ENCODE results near the gene GEMIN8.

GEMIN8 gene

GRCh38 chrX:13966071-13966792 is 63.5 kb downstream of the GEMIN8 start:
- Histone ChIP-seq H3K4me2 (ENCODE audit: low read length) (no peak overlapping the region), H3K36me3 (ENCODE audit: control insufficient read depth, insufficient read depth, low read length) (no peaks in the 10 kb centered on the region), H3K27me3 (ENCODE audit: control insufficient read depth, insufficient read depth, low read length) (no peaks in the 10 kb centered on the region), H3K27ac (no peak overlapping the region), H2AFZ (no peak overlapping the region), H3K79me2 (no peaks in the 10 kb centered on the region), H3K4me1 (no peaks in the 10 kb centered on the region), H3K4me3 (ENCODE audit: low read depth, low read length) (no peak overlapping the region), H3K9me3 (ENCODE audit: control insufficient read depth, low read length) (no peaks in the 10 kb centered on the region), H3K9ac (no peak overlapping the region)
- TF ChIP-seq CTCF (IDR thresholded peaks at IDR 0.05): no peak

- TF ChIP-seq CTCF (IDR thresholded peaks at IDR 0.05): no peak
- Histone ChIP-seq H3K4me2 (ENCODE audit: low read length) (no peak overlapping the region), H3K27ac (no peak overlapping the region), H2AFZ (no peak overlapping the region), H3K79me2 (no peaks in the 10 kb centered on the region), H3K27me3 (ENCODE audit: control insufficient read depth, insufficient read depth, low read length) (no peaks in the 10 kb centered on the region), H3K4me1 (no peaks in the 10 kb centered on the region), H3K4me3 (ENCODE audit: low read depth, low read length) (no peak overlapping the region), H3K36me3 (ENCODE audit: control insufficient read depth, insufficient read depth, low read length) (no peaks in the 10 kb centered on the region), H3K9ac (no peak overlapping the region), H3K9me3 (ENCODE audit: control insufficient read depth, low read length) (no peaks in the 10 kb centered on the region)
Measured at GRCh38 chrX:13965531-13965930, 64.2 kb downstream of the GEMIN8 start.

GRCh38 chrX:13956998-13957397 is 72.7 kb downstream of the GEMIN8 start:
- no peak for TF ChIP-seq CTCF (IDR thresholded peaks at IDR 0.05)
- Histone ChIP-seq H3K79me2 (no peaks in the 10 kb centered on the region), H3K9me3 (ENCODE audit: control insufficient read depth, low read length) (no peaks in the 10 kb centered on the region), H3K4me1 (no peaks in the 10 kb centered on the region), H3K27me3 (ENCODE audit: control insufficient read depth, insufficient read depth, low read length) (no peaks in the 10 kb centered on the region), H2AFZ (no peak overlapping the region), H3K4me2 (ENCODE audit: low read length) (no peak overlapping the region), H3K27ac (no peak overlapping the region), H3K4me3 (ENCODE audit: low read depth, low read length) (no peak overlapping the region), H3K36me3 (ENCODE audit: control insufficient read depth, insufficient read depth, low read length) (no peaks in the 10 kb centered on the region), H3K9ac (no peak overlapping the region)

All from parathyroid adenoma (tissue), 2 donors.